NT2/D1 (cell line): ENCODE data around the gene TMEM209.

Source experiments
- SUZ12 ChIP-seq: IDR thresholded peaks from 2 replicates; pipeline ENCODE4 v1.6.1; 2011; ENCODE audit not compliant: insufficient read length, insufficient read depth; ENCODE audit errors: extremely low read depth
- YY1 ChIP-seq: IDR thresholded peaks from 2 replicates; pipeline ENCODE4 v1.6.1; 2011; ENCODE audit not compliant: insufficient read length, insufficient read depth
- ZNF274 ChIP-seq: IDR thresholded peaks from 2 replicates; pipeline ENCODE4 v1.6.1; 2011; ENCODE audit warnings: mild to moderate bottlenecking, low read depth, low read length

DNA sequence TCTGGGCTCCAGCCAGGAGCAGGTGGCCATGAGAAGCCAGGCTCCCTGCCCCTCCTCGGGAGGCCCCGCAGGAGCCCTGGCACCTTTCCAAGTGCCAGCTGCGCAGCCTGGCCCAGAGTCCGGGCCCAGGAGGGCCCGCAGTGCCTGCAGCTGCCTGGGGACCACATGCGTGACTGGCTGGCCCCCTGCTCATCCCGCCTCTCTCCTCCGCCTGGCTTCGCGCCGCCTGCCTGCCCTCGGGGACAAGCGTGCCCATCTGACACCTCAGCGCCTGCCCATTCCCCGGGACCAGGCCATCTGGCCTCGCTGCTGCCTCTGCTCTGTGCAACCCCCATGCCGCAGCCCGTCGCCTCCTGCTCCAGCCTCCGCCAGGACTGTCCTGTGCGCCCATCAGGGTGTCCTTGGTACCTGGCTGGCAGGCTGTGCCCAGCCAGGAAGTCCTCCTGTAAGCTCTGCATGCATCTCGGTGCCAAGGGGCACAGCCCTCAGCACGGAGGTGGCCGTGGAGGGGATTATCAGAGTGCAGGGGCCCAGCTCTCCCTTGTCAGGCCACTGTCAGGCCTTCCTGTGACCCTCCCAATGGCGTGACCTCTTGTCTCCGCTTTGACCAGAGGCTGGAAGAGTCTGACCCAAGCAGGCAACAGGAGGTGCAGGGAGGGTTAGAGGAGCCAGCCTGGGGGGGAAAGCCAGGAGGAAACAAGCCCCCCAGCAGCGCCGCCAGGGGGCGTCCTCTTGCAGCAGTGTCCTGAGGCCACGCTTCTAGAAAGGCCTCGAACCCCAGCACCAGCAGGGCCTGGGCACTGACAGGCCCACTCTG, 50.5 kb downstream of the TMEM209 start:
- TF ChIP-seq YY1: no peak
- TF ChIP-seq ZNF274: no peak
- no peak for TF ChIP-seq SUZ12
